ENCODE measurements around the gene OXER1.
A peak's percentile ranks its signal among the peaks of the same experiment; 100 is the strongest.
"Not testable (repeated sequence)": the region's sequence is repeated elsewhere in the genome, so short reads cannot be mapped to it uniquely, and the experiment has no call there.

The OXER1 gene

DNA sequence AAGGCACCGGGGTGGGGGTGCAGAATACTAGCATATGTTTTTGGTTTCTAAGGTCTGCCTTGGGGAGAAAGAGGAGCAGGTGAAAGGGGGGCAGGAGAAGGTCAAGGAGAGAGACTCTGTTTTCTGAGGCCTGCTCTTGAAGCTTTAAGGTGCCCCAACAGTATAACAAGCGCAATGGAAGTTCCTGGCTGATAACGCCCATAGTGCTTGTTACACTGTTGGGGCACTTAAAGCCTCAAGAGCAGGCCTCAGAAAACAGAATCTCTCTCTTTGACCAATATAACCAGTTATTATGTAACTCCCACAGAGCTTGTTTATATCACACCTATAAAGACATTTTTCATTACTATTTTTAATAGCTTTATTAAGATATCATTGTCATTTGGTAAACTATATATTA, 16.5 kb downstream of the OXER1 start:
- DNase-seq, result no peak

- no peak for DNase-seq
Measured at GRCh38 chr2:42744545-42745082, 19.3 kb downstream of the OXER1 start.

DNA sequence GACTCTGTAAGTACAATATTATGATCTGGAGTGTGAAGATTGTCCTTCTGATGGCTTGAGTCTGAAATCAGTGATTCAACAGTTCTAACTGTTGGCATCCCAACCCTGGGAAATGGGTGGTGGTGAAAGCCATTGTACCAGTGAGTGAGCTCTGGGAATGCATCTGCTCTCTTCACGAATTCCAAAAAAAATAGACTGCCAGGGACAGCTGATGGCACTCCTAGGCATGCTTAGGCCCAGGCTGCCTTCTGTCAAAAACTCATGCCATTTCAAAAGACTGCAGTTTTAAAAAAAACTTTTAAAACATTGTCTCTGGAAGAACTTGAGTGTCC, 20.3 kb downstream of the OXER1 start:
- DNase-seq, result no peak

GRCh38 chr2:42742740-42743658, 20.9 kb downstream of the OXER1 start:
- no peak for DNase-seq

DNA sequence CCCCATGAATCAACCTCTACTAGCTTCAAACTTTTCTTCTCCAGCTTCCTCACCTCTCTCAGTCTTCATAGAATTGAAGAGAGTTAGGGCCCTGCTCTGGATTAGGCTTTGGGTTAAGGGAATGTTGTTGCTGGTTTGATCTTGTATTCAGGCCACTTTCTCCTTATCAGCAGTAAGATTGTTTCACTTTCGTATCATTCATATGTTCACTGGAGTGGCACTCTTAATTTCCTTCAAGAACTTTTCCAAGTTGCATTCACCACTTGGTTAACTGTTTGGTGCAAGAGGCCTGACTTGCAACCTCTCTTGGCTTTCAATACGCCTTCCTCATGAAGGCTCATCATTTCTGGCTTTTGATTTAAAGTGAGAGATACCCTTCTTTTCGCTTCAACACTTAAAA, 22.8 kb downstream of the OXER1 start:
- no peak for DNase-seq

DNA sequence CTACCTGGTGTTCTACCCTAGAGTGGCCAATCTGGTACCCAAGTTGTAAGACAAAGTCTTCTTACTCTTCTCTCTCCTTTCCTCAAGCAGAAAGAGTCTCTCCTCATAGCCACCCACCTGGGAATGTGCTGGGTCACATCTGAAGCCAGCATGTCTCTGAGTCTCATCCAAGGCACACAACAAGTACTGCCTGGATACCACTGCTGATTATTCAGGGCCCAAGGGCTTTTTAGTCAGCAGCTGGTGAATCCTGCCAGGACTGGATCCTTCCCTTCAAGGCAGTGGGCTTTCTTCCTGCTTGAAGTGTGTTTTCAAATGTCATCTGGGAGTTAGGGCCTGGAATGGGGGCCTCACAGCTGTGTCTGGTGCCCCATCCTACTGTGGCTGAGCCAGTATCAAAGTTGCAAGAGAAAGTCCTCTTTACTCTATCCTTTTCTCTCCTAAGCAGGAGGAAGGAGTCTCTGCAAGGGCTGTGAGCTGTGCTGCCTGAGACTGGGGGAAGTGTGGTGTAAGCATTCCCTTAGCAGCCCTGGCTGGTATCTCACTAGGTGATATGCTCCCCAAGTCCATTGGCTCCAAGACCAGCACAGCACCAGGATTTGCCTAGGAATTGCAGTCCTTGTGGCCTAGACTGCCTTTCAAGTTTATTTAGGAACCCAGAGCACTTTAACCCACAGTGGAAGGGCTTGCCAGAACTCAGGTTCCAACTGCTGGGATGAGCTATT, 27.2 kb downstream of the OXER1 start:
- no peak for DNase-seq

- no peak for DNase-seq
Measured at GRCh38 chr2:42733852-42734251, 30.1 kb downstream of the OXER1 start.

DNA sequence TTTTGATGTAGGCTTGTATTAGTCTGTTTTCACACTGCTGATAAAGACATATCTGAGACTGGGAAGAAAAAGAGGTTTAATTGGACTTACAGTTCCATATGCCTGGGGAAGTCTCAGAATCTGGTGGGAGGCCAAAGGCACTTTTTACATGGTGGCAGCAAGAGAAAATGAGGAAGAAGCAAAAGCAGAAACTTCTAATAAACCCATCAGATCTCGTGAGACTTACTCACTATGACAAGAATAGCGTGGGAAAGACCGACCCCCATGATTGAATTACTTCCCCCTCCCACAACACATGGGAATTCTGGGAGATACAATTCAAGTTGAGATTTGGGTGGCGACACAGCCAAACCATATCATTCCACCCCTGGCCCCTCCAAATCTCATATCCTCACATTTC, 32.6 kb downstream of the OXER1 start:
- DNase-seq, result not testable (repeated sequence)

DNA sequence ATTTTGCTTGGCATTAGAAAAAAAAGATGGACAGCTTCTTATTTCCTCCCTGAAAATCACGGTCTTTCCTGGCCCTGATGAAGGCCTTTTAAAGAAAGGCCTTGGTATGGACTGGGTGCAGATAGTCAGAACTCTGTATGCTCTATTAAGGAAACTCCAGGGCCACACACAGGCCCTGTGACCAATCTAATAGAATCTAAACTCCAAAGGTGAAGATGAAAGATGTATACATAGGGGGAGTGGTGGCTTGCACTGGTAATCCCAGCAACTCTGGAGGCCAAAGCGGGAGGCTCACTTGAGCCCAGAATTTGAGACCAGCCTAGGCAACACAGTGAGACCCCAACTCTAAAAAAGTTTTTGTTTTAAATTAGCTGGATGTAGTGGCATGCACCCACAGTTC, 37.3 kb downstream of the OXER1 start:
- no peak for DNase-seq

DNA sequence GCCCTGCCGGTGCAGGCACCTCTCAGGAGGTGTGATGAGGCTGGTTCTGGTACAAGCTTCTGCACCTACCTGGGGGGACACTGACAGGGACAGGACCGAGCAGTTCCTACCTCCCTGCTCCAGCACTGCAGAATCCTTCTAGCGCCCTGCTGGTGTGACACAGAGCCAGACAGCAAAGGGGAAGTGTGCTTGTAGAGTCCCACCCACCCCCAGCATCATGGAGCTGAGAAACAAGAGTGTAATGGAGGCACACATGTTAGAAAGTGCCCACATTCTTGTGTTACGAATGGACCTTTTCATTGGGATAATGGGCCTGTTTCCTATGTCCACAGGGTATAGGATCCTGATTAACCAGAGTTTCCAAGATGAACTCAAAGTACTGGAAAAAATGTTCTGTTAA, 38.3 kb downstream of the OXER1 start:
- no peak for DNase-seq

DNA sequence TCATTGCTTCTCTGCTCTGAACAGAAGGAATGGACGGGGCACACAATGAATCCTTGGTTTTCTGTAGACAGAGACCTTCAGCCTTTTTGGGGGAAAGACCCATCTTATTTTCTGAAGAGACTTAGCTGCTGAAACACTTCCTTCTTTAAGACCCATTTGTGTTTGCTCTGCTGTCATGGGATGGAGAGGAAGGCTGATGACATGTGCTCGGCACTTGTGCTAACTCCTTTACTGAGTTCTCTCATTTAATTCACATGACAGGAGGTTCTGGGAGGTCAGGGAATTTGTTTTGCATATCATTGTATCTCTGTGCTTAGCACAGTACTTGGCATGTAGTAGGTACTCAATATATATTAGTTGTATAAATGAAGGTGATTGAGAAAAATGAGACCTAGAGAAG, 39.0 kb downstream of the OXER1 start:
- no peak for DNase-seq

DNA sequence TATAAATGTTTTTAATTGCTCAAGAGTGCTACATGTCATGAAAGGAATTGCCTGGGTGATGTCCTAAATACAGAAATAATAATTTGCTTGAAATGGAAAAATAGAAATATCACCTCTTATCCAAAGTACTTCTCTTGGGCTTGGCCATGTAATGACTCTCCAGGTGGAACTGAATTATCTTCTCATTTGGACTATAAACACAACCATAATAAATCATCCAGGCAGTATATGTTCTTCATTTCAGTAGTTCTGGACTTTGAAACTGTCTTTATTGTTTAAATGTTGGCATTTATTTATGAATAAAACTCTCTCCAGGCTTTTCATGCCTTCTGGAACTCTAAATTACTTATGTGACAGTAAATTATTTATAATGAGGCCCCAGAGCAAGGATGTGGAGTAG, 40.5 kb downstream of the OXER1 start:
- no peak for DNase-seq

- DNase-seq, result peak; percentile 40
Measured at GRCh38 chr2:42722320-42723190, 41.4 kb downstream of the OXER1 start.

- DNase-seq, result no peak
Measured at GRCh38 chr2:42721898-42722297, 42.0 kb downstream of the OXER1 start.

DNA sequence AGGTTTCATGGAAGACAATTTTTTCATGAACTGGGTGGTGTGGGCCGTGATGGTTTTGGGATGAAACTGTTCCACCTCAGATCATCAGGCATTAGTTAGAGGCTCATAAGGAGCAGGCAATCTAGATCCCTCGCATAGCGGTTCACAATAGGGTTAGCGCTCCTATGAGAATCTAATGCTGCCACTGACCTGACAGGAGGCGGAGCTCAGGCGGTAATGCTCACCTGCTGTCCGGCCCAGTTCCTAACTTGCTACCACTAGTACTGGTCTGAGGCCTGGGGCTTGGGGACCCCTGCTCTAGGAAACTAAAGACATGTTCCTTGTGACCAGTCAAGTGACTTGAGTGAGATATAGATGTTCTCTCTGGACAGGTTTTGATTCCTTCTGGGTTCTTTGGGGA, 49.2 kb downstream of the OXER1 start:
- no peak for DNase-seq

DNA sequence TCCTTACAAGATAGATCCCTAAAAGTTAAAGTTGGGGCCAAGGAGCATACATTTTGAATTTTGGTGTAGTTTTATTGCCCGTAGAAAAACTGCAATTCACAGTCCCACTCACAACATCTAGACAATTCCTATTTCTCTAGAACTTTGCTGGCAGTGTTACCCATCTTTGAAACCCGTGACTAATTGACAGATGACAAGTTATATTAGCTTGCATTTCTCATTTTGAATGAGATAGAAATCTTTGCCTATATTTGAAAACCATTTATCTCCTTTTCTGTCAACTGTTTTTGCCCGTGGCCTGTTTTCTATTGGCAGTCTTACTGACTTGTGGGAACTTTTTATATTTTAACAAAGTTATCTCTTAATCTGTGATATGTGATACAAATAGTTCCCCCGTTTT, 50.0 kb downstream of the OXER1 start:
- DNase-seq, result no peak

DNA sequence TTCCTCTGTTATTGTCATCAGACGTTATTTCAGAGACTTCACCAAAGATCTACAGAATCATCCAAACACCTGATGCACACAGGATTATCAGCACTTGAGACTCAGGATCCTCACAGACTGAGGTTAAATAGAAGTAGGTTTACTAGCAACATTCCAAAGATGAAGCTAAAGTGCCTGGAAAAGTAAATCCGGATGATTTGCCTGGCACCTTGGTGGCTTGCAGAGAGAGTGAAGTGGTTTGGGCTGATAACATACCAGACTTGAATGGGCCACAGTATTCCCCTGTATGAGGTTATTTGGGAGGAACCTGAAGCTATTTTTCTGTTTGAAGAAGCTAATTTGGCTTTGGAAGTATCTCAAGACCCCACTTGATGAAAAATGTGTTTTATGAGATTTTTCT, 51.0 kb downstream of the OXER1 start:
- DNase-seq, result no peak

Measured in NCI-H2171 treated with DMSO at 0.1 percent for 48 hours (cell line).